Pons (tissue), 1 donor: Measurements from ENCODE around the gene ATG14.

ENCODE experiments used
- DNase-seq: peaks from one replicate; pipeline ENCODE4 v3.0.0-alpha.2; 2016; ENCODE audit warnings: low spot score

Gene ATG14

DNA sequence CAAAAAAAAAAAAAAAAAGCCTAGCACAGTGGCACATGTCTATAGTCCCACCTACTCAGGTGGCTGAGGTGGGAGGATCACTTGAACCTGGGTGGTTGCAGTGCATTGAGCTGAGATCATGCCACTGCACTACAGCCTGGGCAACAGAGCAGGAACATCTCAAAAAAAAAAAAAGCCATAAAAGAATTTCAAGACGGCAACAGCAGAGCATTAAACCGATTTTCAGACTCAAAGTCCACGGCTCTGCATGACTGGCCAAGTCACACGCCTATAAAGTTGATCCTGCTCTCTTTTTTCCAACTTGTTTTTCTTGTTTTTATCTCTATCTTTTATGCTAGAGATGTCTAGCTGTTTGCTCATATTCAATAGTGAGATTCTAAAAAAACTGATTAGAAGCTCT lies 95.1 kb downstream of the ATG14 start:
- DNase-seq: no peak
